PC-3 (cell line): ENCODE results near the gene C2orf74. TPM values are rescaled to one million over a fixed set of nuclear protein-coding genes. Genes with fewer than 3 reads are reported as not detected.

Experiments
- ATAC-seq: fragments of 200-7000 bp; cut with Tn5 transposase; 2 replicates; pipeline ENCODE4 v1.9.1; 2020; ENCODE audit warnings: mild to moderate bottlenecking, moderate library complexity
- BruUV-seq: library from RNA; stranded (reverse); fragments of 400-500 nt; replicated peaks from 2 replicates; lab custom pipeline; 2021; lab: Mats Ljungman, UMichigan
- CTCF ChIA-PET: fragments of 300-600 bp; sonication (Branson Sonifier 250); formaldehyde crosslinking; loops from one replicate; lab custom pipeline; 2022; ENCODE audit warnings: antibody characterized with exemption; lab: Charles Lee
- POLR2A ChIA-PET: fragments of 300-600 bp; sonication (Branson Sonifier 250); formaldehyde crosslinking; loops from one replicate; lab custom pipeline; 2022; ENCODE audit warnings: antibody characterized with exemption; ENCODE audit not compliant: unreplicated experiment; lab: Charles Lee
- DNase-seq: peaks from one replicate; pipeline ENCODE4 v3.0.0-alpha.2; 2015
- H2AFZ ChIP-seq: fragments of 300-600 bp; sonication (generic); 2 replicates; pipeline ENCODE4 v1.6.0; 2016; ENCODE audit warnings: antibody characterized with exemption, low read length
- H3F3A ChIP-seq: fragments of 300-600 bp; sonication (generic); one replicate; pipeline ENCODE4 v1.6.0; 2017; ENCODE audit warnings: antibody characterized with exemption, low read length, control low read depth, mild to moderate bottlenecking; ENCODE audit not compliant: unreplicated experiment
- H3K27ac ChIP-seq: fragments of 300-600 bp; sonication (generic); 2 replicates; pipeline ENCODE4 v1.5.1; 2016; ENCODE audit warnings: mild to moderate bottlenecking, low read length
- H3K27me3 ChIP-seq: fragments of 300-600 bp; sonication (generic); 2 replicates; pipeline ENCODE4 v1.6.1; 2016; ENCODE audit warnings: low read length, mixed read lengths
- H3K36me3 ChIP-seq: fragments of 300-600 bp; sonication (generic); 2 replicates; pipeline ENCODE4 v1.6.1; 2016; ENCODE audit warnings: low read depth, mixed run types, low read length, mixed read lengths
- H3K4me1 ChIP-seq: fragments of 300-600 bp; sonication (generic); 2 replicates; pipeline ENCODE4 v1.5.1; 2016; ENCODE audit warnings: low read length; ENCODE audit not compliant: insufficient read depth
- H3K4me2 ChIP-seq: fragments of 300-600 bp; sonication (generic); 2 replicates; pipeline ENCODE4 v1.6.0; 2016; ENCODE audit warnings: low read length
- H3K4me3 ChIP-seq: fragments of 300-600 bp; sonication (generic); 2 replicates; pipeline ENCODE4 v1.5.1; 2016; ENCODE audit warnings: mild to moderate bottlenecking, low read length, mixed read lengths
- H3K79me2 ChIP-seq: fragments of 300-600 bp; sonication (generic); 2 replicates; pipeline ENCODE4 v1.6.1; 2017; ENCODE audit warnings: low read length, mixed read lengths
- H3K9ac ChIP-seq: fragments of 300-600 bp; sonication (generic); 2 replicates; pipeline ENCODE4 v1.6.0; 2016; ENCODE audit warnings: mild to moderate bottlenecking, low read length
- H3K9me2 ChIP-seq: fragments of 300-600 bp; sonication (generic); replicated peaks from 2 replicates; pipeline ENCODE4 v1.6.1; 2016; ENCODE audit warnings: mixed run types, low read length, mixed read lengths
- H3K9me3 ChIP-seq: fragments of 300-600 bp; sonication (generic); 2 replicates; pipeline ENCODE4 v1.6.1; 2016; ENCODE audit warnings: low read length, mixed read lengths
- H4K20me1 ChIP-seq: fragments of 300-600 bp; sonication (generic); 2 replicates; pipeline ENCODE4 v1.6.1; 2016; ENCODE audit warnings: low read length, mixed read lengths
- EZH2 ChIP-seq: fragments of 300-600 bp; sonication (generic); IDR thresholded peaks from one replicate; pipeline ENCODE4 v1.6.1; 2017; ENCODE audit warnings: antibody characterized with exemption, mild to moderate bottlenecking, low read length; ENCODE audit not compliant: unreplicated experiment
- EZH2phosphoT487 ChIP-seq: fragments of 300-600 bp; sonication (generic); IDR thresholded peaks from 2 replicates; pipeline ENCODE4 v1.6.1; 2018; ENCODE audit warnings: mild to moderate bottlenecking, antibody characterized with exemption, low read length, borderline replicate concordance
- intact Hi-C: fragments of 100-400 bp; cut with micrococcal nuclease; formaldehyde crosslinking; loops from 2 replicates; pipeline ENCODE4 v1.9.0; 2023
- total RNA-seq: library from RNA; depleted of rRNA; stranded (reverse); fragments of >200 nt; gene quantifications from 2 replicates; pipeline ENCODE4 v1.2.3, GENCODE V29; 2014
- TF ChIP-seq, protein P1 (sequence below): fragments of 300-600 bp; sonication (generic); conservative IDR thresholded peaks from 2 replicates; pipeline ENCODE4 v1.5.1; 2017; ENCODE audit warnings: antibody characterized with exemption, low read depth, mild to moderate bottlenecking, low read length

Gene C2orf74
- total RNA-seq, 1 experiment from 2014 or later = 16.8 TPM

DNA sequence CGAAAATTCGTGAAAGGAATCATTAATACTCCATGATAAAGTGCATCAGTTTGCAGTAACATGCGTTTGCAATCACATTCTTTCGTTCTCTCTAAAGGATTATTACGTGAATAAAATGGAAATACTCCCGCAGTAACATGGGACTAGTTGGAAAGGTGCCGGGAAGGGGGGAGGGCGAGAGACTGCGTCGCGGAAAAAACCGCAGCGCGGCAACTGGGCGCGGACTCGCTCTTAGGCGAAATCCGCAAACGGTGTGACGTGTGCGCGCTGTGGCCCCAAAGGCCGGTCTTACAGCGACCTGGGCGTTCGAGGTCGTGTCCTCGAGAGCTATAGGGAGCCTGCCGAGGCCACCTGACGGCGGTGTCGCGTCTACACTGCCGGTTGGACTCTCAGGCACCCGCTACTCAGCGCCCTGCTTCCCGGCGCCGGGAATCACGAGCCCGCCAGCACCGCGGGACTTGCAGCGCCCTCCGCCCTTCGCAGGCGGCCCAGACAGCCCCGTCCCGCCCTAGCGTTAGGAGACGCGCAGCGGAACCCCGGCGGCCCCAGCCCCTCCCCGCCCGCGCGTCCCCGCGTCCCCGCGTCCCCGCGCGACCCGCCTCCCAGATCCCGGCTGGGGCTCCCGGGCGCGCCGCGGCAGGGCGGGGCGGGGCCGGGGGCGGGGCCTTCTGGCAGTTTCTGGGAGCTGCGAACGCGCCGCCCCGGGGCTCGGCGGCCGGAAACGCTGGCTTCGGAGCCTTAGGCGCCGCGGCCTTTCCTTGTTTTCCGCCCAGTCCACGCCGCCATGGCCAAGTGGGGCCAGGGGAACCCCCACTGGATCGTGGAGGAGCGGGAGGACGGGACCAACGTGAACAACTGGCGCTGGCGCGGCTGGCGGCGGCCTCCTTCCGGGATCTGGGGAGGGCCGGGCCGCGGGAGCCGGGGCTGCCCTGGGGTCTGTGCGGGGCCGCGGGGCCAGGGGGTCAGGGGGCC is 15.1 kb downstream of the C2orf74 start:
- Histone ChIP-seq H3K4me3 (peak overlapping the region; percentile 68), H3K79me2 (peaks cover 47% of the 10 kb centered on the region), H3K9ac (peak overlapping the region; percentile 99), H3K4me1 (peaks cover 43% of the 10 kb centered on the region), H3K27me3 (no peaks in the 10 kb centered on the region), H2AFZ (peak overlapping the region; percentile 91), H3F3A (no peaks in the 10 kb centered on the region), H3K9me3 (no peaks in the 10 kb centered on the region), H4K20me1 (no peaks in the 10 kb centered on the region), H3K4me2 (peak overlapping the region; percentile 97), H3K9me2 (no peaks in the 10 kb centered on the region), H3K27ac (peak overlapping the region; percentile 81), H3K36me3 (peaks cover 4% of the 10 kb centered on the region; the same call in 1 of the 2 replicates)
- TF ChIP-seq EZH2phosphoT487 = no peak
- no peak for TF ChIP-seq EZH2
- TF ChIP-seq, protein P1, sequence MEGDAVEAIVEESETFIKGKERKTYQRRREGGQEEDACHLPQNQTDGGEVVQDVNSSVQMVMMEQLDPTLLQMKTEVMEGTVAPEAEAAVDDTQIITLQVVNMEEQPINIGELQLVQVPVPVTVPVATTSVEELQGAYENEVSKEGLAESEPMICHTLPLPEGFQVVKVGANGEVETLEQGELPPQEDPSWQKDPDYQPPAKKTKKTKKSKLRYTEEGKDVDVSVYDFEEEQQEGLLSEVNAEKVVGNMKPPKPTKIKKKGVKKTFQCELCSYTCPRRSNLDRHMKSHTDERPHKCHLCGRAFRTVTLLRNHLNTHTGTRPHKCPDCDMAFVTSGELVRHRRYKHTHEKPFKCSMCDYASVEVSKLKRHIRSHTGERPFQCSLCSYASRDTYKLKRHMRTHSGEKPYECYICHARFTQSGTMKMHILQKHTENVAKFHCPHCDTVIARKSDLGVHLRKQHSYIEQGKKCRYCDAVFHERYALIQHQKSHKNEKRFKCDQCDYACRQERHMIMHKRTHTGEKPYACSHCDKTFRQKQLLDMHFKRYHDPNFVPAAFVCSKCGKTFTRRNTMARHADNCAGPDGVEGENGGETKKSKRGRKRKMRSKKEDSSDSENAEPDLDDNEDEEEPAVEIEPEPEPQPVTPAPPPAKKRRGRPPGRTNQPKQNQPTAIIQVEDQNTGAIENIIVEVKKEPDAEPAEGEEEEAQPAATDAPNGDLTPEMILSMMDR = 0 out of 2 replicates have a peak, but pooled peaks have one; percentile 8
- intact Hi-C loops = loop anchor here (2.0 kb wide), 1 partner anchor 34 kb away; no protein-coding TSS in a partner anchor
- ATAC-seq (peak; percentile 82), DNase-seq (peak; percentile 95)
- ChIA-PET CTCF (interaction anchor here (0.7 kb wide), 1 partner anchor 469 kb away, joined by 3 read pairs; no protein-coding TSS in a partner anchor), POLR2A (interaction anchor here (0.5 to 1.0 kb wide), 3 partner anchors 17 to 99 kb away, joined by 3 to 6 read pairs (median 3); no protein-coding TSS in a partner anchor)
- TSS peak; percentile 86 for BruUV-seq

GRCh38 chr2:61177727-61178549 is 15.9 kb downstream of the C2orf74 start:
- Histone ChIP-seq H2AFZ (peak overlapping the region; percentile 91), H3K4me3 (peak overlapping the region; percentile 68), H3K79me2 (peaks cover 53% of the 10 kb centered on the region), H3K27me3 (no peaks in the 10 kb centered on the region), H3K27ac (peak overlapping the region; percentile 81), H4K20me1 (no peaks in the 10 kb centered on the region), H3K9me2 (no peaks in the 10 kb centered on the region), H3K36me3 (peaks cover 9% of the 10 kb centered on the region; the same call in 1 of the 2 replicates), H3K9ac (peak overlapping the region; percentile 99), H3K9me3 (no peaks in the 10 kb centered on the region), H3K4me2 (peak overlapping the region; percentile 92), H3K4me1 (peaks cover 43% of the 10 kb centered on the region), H3F3A (no peaks in the 10 kb centered on the region)
- BruUV-seq = no TSS peak
- POLR2A ChIA-PET = interaction anchor here (0.5 to 1.0 kb wide), 4 partner anchors 16 to 98 kb away, joined by 3 to 6 read pairs (median 4); no protein-coding TSS in a partner anchor
- intact Hi-C loops = loop anchor here (2.0 kb wide), 1 partner anchor 33 kb away; no protein-coding TSS in a partner anchor
- TF ChIP-seq, protein P1 = no peak
- no peak for TF ChIP-seq EZH2
- TF ChIP-seq EZH2phosphoT487 = no peak
- DNase-seq = peak; percentile 19
- CTCF ChIA-PET = interaction anchor here (0.7 kb wide), 1 partner anchor 470 kb away, joined by 3 read pairs; no protein-coding TSS in a partner anchor
- peak; percentile 8 for ATAC-seq
